Measurements from ENCODE around the gene NUMB.

Gene NUMB

GRCh38 chr14:73264080-73264884 is 194.1 kb downstream of the NUMB start:
- no peak for TF ChIP-seq CTCF (IDR thresholded peaks at IDR 0.05; ENCODE audit: control insufficient read depth, extremely low read depth, insufficient read depth)
- DNase-seq (ENCODE audit: low read depth), result no peak
- no peak overlapping the region for H3K4me3 ChIP-seq (ENCODE audit: low read depth, low read length)

- TF ChIP-seq CTCF (IDR thresholded peaks at IDR 0.05; ENCODE audit: control insufficient read depth, extremely low read depth, insufficient read depth), result no peak
- DNase-seq (ENCODE audit: low read depth), result no peak
- H3K4me3 ChIP-seq (ENCODE audit: low read depth, low read length), result no peak overlapping the region
These were observed 194.7 kb downstream of the NUMB start for GRCh38 chr14:73263606-73264005.

- no peak overlapping the region for H3K4me3 ChIP-seq (ENCODE audit: low read depth, low read length)
- DNase-seq (ENCODE audit: low read depth), result no peak
- TF ChIP-seq CTCF (IDR thresholded peaks at IDR 0.05; ENCODE audit: control insufficient read depth, extremely low read depth, insufficient read depth), result no peak
These were observed 195.7 kb downstream of the NUMB start for GRCh38 chr14:73262427-73263183.

- no peak for TF ChIP-seq CTCF (IDR thresholded peaks at IDR 0.05; ENCODE audit: control insufficient read depth, extremely low read depth, insufficient read depth)
- H3K4me3 ChIP-seq (ENCODE audit: low read depth, low read length), result no peak overlapping the region
- no peak for DNase-seq (ENCODE audit: low read depth)
These were observed 196.6 kb downstream of the NUMB start for GRCh38 chr14:73261520-73262426.

GRCh38 chr14:73261075-73261474 is 197.3 kb downstream of the NUMB start:
- no peak for DNase-seq (ENCODE audit: low read depth)
- TF ChIP-seq CTCF (IDR thresholded peaks at IDR 0.05; ENCODE audit: control insufficient read depth, extremely low read depth, insufficient read depth), result no peak
- no peak overlapping the region for H3K4me3 ChIP-seq (ENCODE audit: low read depth, low read length)

- no peak overlapping the region for H3K4me3 ChIP-seq (ENCODE audit: low read depth, low read length)
- TF ChIP-seq CTCF (IDR thresholded peaks at IDR 0.05; ENCODE audit: control insufficient read depth, extremely low read depth, insufficient read depth), result no peak
- DNase-seq (ENCODE audit: low read depth), result no peak
These were observed 197.8 kb downstream of the NUMB start for GRCh38 chr14:73260574-73260973.

All from LNCaP clone FGC (cell line).